GM19099 (cell line): ENCODE data around the gene C8B.

Experiments
- POLR2A ChIP-seq: IDR thresholded peaks from 3 replicates; pipeline ENCODE4 v1.6.1; 2011; ENCODE audit warnings: low read depth; ENCODE audit not compliant: insufficient read length; ENCODE audit errors: extremely low read depth

Gene C8B

GRCh38 chr1:56927171-56927570 is 38.6 kb downstream of the C8B start:
- TF ChIP-seq POLR2A, result no peak

- TF ChIP-seq POLR2A, result no peak
Observed at GRCh38 chr1:56925193-56925592, 40.6 kb downstream of the C8B start.

DNA sequence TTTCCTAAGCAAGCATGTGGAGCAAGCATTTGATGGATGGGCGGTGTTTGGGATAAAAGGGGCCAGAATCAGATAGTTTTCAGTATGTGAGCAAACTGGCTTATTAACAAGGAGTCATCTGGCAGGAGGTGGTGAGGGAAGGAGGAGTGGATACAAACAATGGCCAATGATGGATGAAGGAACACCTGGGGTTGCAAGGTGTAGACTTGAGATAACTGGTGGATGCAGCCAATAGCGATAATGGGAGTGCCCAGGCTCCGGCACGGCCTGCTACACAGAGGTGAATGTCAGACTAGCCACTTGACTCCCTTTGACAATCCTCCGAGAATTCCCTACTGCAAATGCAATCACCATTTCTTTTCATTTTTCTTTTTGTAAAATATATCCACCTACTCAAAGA is 41.7 kb downstream of the C8B start:
- TF ChIP-seq POLR2A, result no peak

GRCh38 chr1:56923201-56923600 is 42.6 kb downstream of the C8B start:
- TF ChIP-seq POLR2A, result no peak

DNA sequence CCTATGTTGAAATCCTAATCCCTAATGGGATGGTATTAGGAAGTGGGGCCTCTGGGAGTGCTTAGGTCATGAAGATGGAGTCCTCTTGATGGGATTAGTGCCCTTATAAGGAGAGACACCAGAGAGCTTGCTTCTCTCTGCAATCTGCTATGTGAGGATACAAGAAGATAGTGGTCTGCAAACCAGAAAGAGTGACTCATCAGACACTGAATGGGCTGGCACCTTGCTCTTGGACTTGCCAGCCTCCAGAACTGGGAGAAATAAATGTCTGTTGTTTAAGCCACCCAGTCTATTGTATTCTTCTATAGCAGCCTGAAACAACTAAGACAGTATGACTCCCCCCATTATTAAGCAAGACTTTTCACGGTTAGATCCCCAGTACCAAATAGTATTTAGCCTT is 43.3 kb downstream of the C8B start:
- no peak for TF ChIP-seq POLR2A

DNA sequence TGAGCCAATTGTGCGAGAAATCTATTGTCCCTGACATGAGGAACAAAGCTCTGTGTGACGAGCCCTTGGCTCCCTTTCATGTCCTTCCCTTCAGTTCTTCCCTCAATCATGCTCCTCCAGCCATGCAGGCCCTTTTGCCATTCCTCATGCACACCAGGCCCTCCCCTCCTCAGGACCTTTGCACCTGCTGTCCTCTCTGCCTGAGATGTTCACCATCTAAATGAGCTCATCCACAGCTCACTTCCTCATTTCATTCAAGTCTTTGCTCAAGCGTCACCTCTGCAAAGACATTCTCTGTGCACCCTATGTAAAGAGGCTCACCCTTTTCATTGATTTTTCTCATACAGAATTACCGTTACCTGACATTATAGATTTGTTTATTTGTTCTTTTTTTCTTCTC is 43.7 kb downstream of the C8B start:
- no peak for TF ChIP-seq POLR2A

DNA sequence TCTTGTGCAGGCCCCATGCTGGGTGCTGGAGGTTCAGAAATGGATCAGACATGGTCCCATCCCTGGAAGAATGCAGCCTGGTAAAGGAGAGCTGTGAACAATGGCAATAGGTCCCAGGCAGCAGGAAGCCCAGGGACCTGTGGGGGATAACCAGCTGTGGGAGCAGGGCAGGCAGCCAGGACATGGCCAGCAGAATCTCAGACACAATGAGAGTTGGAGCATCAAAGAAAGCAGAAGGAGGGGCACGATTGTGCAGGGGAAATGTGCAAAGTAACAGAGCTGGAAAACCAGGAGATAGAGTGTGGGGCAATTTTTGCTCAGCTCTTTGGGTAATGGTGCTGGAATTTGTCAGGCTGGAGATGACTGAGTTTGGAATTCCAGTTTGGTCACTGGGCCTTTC is 44.3 kb downstream of the C8B start:
- TF ChIP-seq POLR2A, result no peak

DNA sequence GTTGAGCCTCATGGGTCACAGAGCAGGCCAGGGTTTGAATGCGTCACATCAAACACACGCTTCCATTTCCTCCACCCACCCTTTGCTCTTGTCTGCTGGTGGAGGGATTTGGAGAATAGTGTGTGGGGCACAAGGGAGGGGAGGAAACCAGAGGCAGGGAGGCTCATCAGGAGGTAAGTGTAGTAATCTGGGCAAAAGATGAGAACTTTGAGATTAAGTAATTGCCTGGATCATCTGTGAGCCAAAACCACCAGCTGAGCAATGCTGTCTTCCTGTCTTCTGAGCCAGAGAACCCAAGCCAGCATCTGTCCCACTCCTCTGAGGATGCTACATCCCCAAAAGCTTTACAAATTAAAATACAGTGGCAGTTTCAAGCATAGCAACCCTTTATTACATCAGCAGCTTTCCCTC is 45.2 kb downstream of the C8B start:
- no peak for TF ChIP-seq POLR2A

GRCh38 chr1:56917356-56917755 is 48.5 kb downstream of the C8B start:
- no peak for TF ChIP-seq POLR2A

GRCh38 chr1:56916630-56917029 is 49.2 kb downstream of the C8B start:
- TF ChIP-seq POLR2A, result no peak

- no peak for TF ChIP-seq POLR2A
Observed at GRCh38 chr1:56915960-56916359, 49.9 kb downstream of the C8B start.

DNA sequence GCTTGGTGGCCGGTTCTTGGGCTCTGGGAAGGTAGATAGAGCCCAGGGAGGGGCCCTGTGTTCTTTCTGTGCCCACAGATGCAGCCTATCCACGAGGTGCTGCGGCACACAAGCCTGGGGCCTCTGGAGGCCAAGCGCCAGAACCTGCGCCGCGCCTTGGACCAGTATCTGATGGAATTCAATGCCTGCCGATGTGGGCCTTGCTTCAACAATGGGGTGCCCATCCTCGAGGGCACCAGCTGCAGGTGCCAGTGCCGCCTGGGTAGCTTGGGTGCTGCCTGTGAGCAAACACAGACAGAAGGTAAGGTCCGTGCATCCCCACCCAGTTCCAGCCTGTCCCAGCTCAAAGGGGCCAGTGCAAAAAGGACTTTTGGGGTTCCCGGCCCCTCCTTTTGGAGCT is 53.5 kb downstream of the C8B start:
- TF ChIP-seq POLR2A, result no peak

GRCh38 chr1:56911098-56911938 is 54.5 kb downstream of the C8B start:
- TF ChIP-seq POLR2A, result no peak

DNA sequence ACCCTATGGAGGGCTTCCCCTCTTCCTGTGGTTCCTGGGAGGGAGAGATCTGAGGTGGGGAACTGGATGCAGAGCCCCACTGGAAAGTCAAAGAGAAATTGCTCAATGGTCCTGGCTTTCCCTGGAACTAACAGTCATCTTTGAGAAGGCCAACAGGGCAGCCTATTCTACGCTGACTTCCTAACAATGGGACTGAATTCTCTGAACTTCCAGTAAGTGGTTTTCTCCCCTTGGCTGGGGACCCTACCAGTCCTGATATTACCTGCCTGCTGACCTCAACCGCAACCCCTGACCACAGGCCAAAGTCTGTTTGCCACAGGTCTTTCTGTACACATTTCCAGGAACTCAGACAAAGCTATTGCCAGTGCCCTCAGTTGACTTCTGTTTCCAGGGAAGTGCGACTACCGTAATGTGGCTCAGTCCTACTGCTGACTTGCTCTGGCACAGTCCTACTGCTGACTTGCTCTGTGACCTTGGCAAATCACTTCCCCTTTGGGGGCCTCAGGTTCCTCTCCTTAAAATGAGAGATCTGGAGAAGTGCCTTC is 55.3 kb downstream of the C8B start:
- no peak for TF ChIP-seq POLR2A

DNA sequence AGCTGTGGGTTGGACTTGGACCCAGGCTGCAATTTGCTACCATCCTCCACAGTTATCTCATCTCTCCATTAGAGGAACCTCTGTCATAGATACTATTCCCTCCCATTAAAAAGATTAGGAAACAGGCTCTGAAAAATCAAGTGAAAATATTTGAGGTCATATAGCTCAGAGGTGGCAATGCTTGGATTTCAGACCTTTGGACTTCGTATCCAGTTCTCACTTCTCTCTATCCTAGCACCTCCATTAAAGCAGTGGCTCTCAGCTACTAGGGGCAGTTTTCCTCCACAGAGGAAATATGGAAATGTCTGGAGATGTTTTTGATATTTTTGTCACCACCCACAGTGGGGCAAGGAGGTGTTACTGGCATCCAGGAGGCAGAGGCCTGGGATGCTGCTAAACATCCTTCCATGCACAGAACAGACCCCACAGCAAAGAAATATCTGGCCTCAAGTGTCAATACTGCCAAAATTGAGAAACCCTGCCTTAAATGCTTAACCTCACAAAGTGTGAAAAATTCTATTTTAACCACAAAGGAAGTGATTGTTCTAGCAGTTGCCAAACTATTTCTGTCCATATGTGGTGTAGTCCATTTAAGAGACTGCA is 57.1 kb downstream of the C8B start:
- no peak for TF ChIP-seq POLR2A

DNA sequence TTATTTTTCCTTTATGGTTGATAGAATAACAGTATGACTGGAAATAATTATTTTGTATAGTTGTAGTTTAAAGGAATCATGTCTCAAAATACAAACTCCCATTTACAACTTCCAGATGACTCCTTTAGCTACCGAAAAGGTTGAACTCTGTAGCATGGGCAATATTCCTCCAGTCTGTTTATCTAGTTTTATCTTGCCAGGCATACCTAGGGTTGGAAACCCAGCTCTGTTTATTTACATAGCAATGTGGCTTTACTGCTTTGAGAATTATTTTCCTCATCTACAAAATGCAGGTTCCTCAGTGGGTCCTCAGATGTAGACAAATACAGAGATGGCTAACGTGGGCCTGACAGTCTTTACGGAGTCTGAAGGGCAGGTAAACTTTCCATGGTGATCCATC is 60.1 kb downstream of the C8B start:
- no peak for TF ChIP-seq POLR2A
